B cell (primary cell): Measurements from ENCODE around the gene STXBP6. TPM values are rescaled to one million over a fixed set of nuclear protein-coding genes. Genes with fewer than 3 reads are reported as not detected.

Experiments used
- ATAC-seq: fragments of 200-7000 bp; cut with Tn5 transposase; one replicate; pipeline ENCODE4 v1.10.0; 2021; ENCODE audit warnings: low read depth, mild to moderate bottlenecking, moderate number of reproducible peaks, moderate library complexity
- CTCF ChIA-PET: fragments of 350-600 bp; sonication (Branson Sonifier 250); formaldehyde crosslinking; loops from one replicate; lab custom pipeline; 2021; ENCODE audit warnings: antibody characterized with exemption, inconsistent platforms; lab: Charles Lee
- POLR2A ChIA-PET: fragments of 350-600 bp; sonication (Branson Sonifier 250); formaldehyde crosslinking; loops from one replicate; lab custom pipeline; 2021; ENCODE audit warnings: antibody characterized with exemption; lab: Charles Lee
- DNase-seq: peaks from one replicate; pipeline ENCODE4 v3.0.0; 2013
- H2AFZ ChIP-seq: 2 replicates; pipeline ENCODE4 v1.6.1; 2012; ENCODE audit warnings: mild to moderate bottlenecking, low read depth, low read length; ENCODE audit not compliant: insufficient read depth, poor library complexity, severe bottlenecking
- H3K27ac ChIP-seq, 2 donors: 1 replicate in 1 of 2; 2 replicates in 1 of 2; pipeline ENCODE4 v1.5.1; 2012 to 2013; ENCODE audit warnings: low read length in 2 of 2, mild to moderate bottlenecking in 2 of 2, moderate library complexity in 1 of 2
- H3K27me3 ChIP-seq, 4 experiments: fragments of 200-600 bp in 1 of 4; sonication (generic) in 1 of 4; replicated peaks in 1 of 4; 1 replicate in 2 of 4; 2 replicates in 2 of 4; pipeline versions ENCODE4 v1.6.1 to v1.7.0; 2013 to 2016; ENCODE audit warnings: low read length in 3 of 4, mild to moderate bottlenecking in 2 of 4, mixed read lengths in 1 of 4, moderate library complexity in 1 of 4; ENCODE audit not compliant: insufficient read depth in 4 of 4, control insufficient read depth in 3 of 4; ENCODE audit errors: control extremely low read depth in 1 of 4
- H3K36me3 ChIP-seq, 2 experiments: replicated peaks in 1 of 2; 1 replicate in 1 of 2; 2 replicates in 1 of 2; pipeline versions ENCODE4 v1.6.1 to v1.7.1; 2013; ENCODE audit warnings: low read length in 1 of 2; ENCODE audit not compliant: insufficient read depth in 2 of 2, control insufficient read depth in 1 of 2; ENCODE audit errors: control extremely low read depth in 1 of 2, extremely low read depth in 1 of 2
- H3K4me1 ChIP-seq, 2 donors: fragments of 200-600 bp in 1 of 2; sonication (generic) in 1 of 2; 1 replicate in 1 of 2; 2 replicates in 1 of 2; pipeline versions ENCODE4 v1.5.1 to v1.6.1; 2013 to 2017; ENCODE audit warnings: low read length in 2 of 2; ENCODE audit not compliant: control insufficient read depth in 2 of 2, insufficient read depth in 2 of 2
- H3K4me2 ChIP-seq: replicated peaks from 2 replicates; pipeline ENCODE3; 2012; ENCODE audit warnings: mild to moderate bottlenecking, low read depth, low read length; ENCODE audit not compliant: poor library complexity, severe bottlenecking
- H3K4me3 ChIP-seq, 5 experiments: fragments of 200-600 bp in 1 of 5; sonication (generic) in 1 of 5; 1 replicate in 3 of 5; 2 replicates in 2 of 5; pipeline versions ENCODE4 v1.5.1 to v1.7.0; 2011 to 2016; ENCODE audit warnings: low read length in 4 of 5, mild to moderate bottlenecking in 4 of 5, low read depth in 2 of 5, control low read depth in 1 of 5, moderate library complexity in 1 of 5; ENCODE audit not compliant: insufficient read depth in 1 of 5; ENCODE audit errors: control extremely low read depth in 1 of 5, extremely low read depth in 1 of 5
- H3K79me2 ChIP-seq: fragments of 200-600 bp; sonication (generic); one replicate; pipeline ENCODE4 v1.6.0; 2016; ENCODE audit warnings: low read length; ENCODE audit not compliant: control insufficient read depth, insufficient read depth
- H3K9ac ChIP-seq: fragments of 200-600 bp; sonication (generic); 2 replicates; pipeline ENCODE4 v1.6.1; 2017; ENCODE audit warnings: mild to moderate bottlenecking, low read length, moderate library complexity
- H3K9me3 ChIP-seq, 3 donors: one replicate each; pipeline versions ENCODE4 v1.6.1 to v1.7.1; 2013; ENCODE audit warnings: low read length in 2 of 3; ENCODE audit not compliant: control insufficient read depth in 2 of 3, insufficient read depth in 1 of 3; ENCODE audit errors: control extremely low read depth in 1 of 3
- H4K20me1 ChIP-seq: 2 replicates; pipeline ENCODE4 v1.6.0; 2012; ENCODE audit warnings: mild to moderate bottlenecking, low read length; ENCODE audit not compliant: insufficient read depth, control insufficient read depth, poor library complexity, severe bottlenecking
- H3K27ac Mint-ChIP-seq: one replicate; pipeline ENCODE4 v1.8.0; 2021; ENCODE audit warnings: mixed read lengths
- H3K27me3 Mint-ChIP-seq: one replicate; pipeline ENCODE4 v1.8.0; 2021; ENCODE audit warnings: mixed read lengths
- H3K4me1 Mint-ChIP-seq: one replicate; pipeline ENCODE4 v1.8.0; 2021; ENCODE audit warnings: mixed read lengths
- H3K4me3 Mint-ChIP-seq: one replicate; pipeline ENCODE4 v1.8.0; 2021; ENCODE audit warnings: mixed read lengths
- H3K9me3 Mint-ChIP-seq: one replicate; pipeline ENCODE4 v1.8.0; 2022; ENCODE audit warnings: mixed read lengths; ENCODE audit not compliant: insufficient read depth
- CTCF ChIP-seq: fragments of 200-600 bp; IDR thresholded peaks from one replicate; pipeline ENCODE4 v1.8.0; 2022; ENCODE audit warnings: antibody characterized with exemption, mild to moderate bottlenecking
- EZH2 ChIP-seq: IDR thresholded peaks from 2 replicates; pipeline ENCODE4 v1.6.1; 2012; ENCODE audit warnings: borderline replicate concordance, low read depth, mild to moderate bottlenecking, moderate library complexity, low read length; ENCODE audit not compliant: insufficient read depth, poor library complexity, severe bottlenecking
- WGBS: methylation state at CpG from one replicate; pipeline ENCODE4 v1.1.5; 2013; ENCODE audit warnings: missing lambda C conversion rate; ENCODE audit not compliant: insufficient coverage; 5-methylcytosine and 5-hydroxymethylcytosine counted together
- intact Hi-C: fragments of 100-400 bp; cut with micrococcal nuclease; formaldehyde crosslinking; loops from one replicate; pipeline ENCODE4 v1.10.0; 2022
- polyA plus RNA-seq: library from polyadenylated mRNA; depleted of rRNA; stranded (reverse); fragments of >200 nt; gene quantifications from 2 replicates; pipeline ENCODE4 v1.2.3, GENCODE V29; 2012
- total RNA-seq, 2 donors: library from RNA; stranded (reverse); fragments of 120-200 nt in 1 of 2; gene quantifications; 1 replicate in 1 of 2; 2 replicates in 1 of 2; pipeline versions ENCODE4 v1.2.3 to v1.2.4, GENCODE V29; 2013 to 2022

Gene STXBP6
- total and polyA plus RNA-seq, 2 donors (not counting 1 experiment from before 2014, with no cell fraction given), result 0.01 TPM; not detected in 1

- H3K27me3 ChIP-seq, result no peaks in the 10 kb centered on the region
- no CpG with 5 or more reads among the region's 9 CpGs for WGBS
- Mint-ChIP-seq H3K27ac (no peak overlapping the region), H3K4me3 (no peak overlapping the region), H3K4me1 (no peaks in the 10 kb centered on the region), H3K9me3 (no peaks in the 10 kb centered on the region), H3K27me3 (peaks cover 7% of the 10 kb centered on the region)
- ChIA-PET POLR2A (no interaction called here), CTCF (no interaction called here)
- H2AFZ ChIP-seq, result no peak overlapping the region
- no peak for DNase-seq
- no peaks in the 10 kb centered on the region for H3K9me3 ChIP-seq
- H3K4me2 ChIP-seq, result no peak overlapping the region
- no peaks in the 10 kb centered on the region for H4K20me1 ChIP-seq
- H3K9ac ChIP-seq, result no peak overlapping the region
- no peaks in the 10 kb centered on the region for H3K36me3 ChIP-seq
- no peak for ATAC-seq
- intact Hi-C loops, result no loop called here
- TF ChIP-seq CTCF (no peak), EZH2 (no peak)
- H3K4me1 ChIP-seq, result no peaks in the 10 kb centered on the region
- H3K79me2 ChIP-seq, result no peaks in the 10 kb centered on the region
- no peak overlapping the region for H3K27ac ChIP-seq
- H3K4me3 ChIP-seq, result no peak overlapping the region
Measured at GRCh38 chr14:25006961-25007795, 42.8 kb downstream of the STXBP6 start.

- CTCF ChIA-PET, result no interaction called here
- Histone ChIP-seq H3K9ac (no peak overlapping the region), H3K4me2 (no peak overlapping the region), H3K4me1 (no peaks in the 10 kb centered on the region), H3K4me3 (no peak overlapping the region), H4K20me1 (no peaks in the 10 kb centered on the region), H3K27ac (no peak overlapping the region), H2AFZ (no peak overlapping the region), H3K36me3 (no peaks in the 10 kb centered on the region), H3K79me2 (no peaks in the 10 kb centered on the region), H3K27me3 (no peaks in the 10 kb centered on the region), H3K9me3 (no peaks in the 10 kb centered on the region)
- Mint-ChIP-seq H3K27ac (no peak overlapping the region), H3K4me1 (no peaks in the 10 kb centered on the region), H3K9me3 (no peaks in the 10 kb centered on the region), H3K4me3 (no peak overlapping the region), H3K27me3 (peaks cover 7% of the 10 kb centered on the region)
- 100% methylated on average over 2 of the region's 3 CpGs for WGBS
- no peak for ATAC-seq
- TF ChIP-seq EZH2 (no peak), CTCF (no peak)
- no peak for DNase-seq
- POLR2A ChIA-PET, result no interaction called here
- intact Hi-C loops, result no loop called here
Measured at GRCh38 chr14:25006031-25006430, 43.9 kb downstream of the STXBP6 start.
